HG02852 (cell line): Measurements from ENCODE around the gene COL6A3.
"Not testable (repeated sequence)": the region's sequence is repeated elsewhere in the genome, so short reads cannot be mapped to it uniquely, and the experiment has no call there.

Source experiments
- ATAC-seq: cut with Tn5 transposase; IDR thresholded peaks from one replicate; pipeline ENCODE4 v1.9.1; 2021; ENCODE audit warnings: mild to moderate bottlenecking, moderate library complexity; ENCODE audit not compliant: unreplicated experiment

The COL6A3 gene

DNA sequence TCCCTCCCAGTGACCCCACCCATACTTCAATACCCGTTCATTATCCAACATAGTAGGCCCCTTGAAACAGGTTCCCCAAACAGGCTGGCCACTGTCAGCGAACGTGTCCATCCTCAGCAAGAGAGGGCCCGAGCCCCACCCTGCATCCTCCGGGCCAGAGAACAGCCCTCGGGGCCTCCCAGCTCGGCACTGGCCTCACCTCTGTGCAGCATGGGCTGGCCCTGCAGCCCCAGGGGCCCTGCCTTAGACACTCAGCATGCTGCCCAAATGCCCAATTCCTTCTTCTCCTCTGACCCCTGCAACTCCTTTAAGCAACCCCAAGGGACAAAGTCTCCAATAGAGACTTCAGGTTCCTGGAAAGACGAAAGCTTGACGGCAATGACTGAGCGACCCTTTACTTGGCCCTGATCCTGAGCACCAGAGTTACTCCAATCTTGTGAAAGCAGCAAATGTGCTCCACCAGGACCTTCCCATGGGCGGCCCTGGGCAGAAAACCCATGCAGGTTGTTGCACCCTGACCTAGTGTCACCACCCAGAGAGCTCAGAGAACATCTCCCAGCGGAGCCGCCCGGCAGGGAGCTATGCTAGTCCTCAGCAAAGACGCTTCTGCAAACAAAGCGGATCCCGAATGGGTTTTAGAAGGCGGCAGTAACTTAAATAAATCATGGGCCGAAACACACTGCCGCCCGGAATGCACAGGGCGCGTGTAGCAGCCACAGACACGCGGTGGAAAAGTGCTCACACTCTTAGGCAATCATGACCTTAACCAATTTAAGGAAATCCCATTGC lies 782 bp downstream of the COL6A3 start:
- no peak for ATAC-seq

DNA sequence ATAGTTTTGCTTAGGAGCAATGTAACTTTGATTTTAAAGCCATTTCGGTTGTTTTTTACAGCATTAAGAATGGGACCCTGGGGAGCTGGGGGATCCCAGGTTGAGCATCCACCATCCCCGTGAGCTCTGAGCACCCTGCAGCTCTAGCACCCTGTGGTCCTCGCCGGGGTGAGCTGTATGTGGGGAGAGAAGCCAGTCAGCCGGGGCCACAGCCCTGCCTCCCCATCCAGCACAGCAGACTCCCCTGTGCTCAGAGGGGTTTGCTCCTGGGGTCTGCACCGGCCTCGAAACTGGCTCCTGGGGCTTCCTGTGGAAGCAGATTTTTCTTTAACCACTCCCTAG lies 1.3 kb downstream of the COL6A3 start:
- no peak for ATAC-seq

DNA sequence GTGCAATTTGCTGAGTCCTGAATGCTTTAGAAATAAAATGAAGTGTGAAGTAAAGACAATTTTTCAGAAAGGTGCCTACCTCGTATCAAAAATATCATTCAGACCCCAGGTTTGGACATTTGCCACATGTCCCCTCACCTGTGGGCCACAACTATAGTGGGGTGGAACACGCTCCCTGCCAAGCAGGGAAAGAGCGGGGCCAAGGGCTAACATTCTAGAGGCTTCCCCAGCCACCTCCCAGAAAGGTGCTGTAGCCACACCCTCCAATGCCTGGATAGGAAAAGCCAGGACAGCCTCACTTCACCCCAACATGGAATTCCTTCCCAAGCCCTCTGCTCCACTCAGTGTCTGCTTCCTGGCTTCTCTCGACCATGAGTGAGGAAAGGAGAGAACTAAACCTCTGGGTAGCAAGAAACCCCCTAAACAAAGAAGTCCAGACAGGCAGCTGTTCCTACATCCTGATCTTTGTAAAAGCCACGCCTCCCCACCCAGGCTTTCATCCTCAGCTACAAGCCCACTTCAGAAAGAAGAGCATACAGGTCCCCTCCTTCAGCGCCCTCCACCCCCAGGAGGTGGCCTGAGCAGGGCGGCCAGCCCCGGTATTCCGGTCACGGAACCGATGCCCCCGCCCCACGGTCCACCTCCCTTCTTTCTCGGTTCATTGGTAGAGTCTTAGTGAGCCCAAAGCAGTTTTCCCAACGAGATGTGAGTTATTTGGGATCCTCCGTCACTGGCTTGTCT lies 2.1 kb downstream of the COL6A3 start:
- no peak for ATAC-seq

DNA sequence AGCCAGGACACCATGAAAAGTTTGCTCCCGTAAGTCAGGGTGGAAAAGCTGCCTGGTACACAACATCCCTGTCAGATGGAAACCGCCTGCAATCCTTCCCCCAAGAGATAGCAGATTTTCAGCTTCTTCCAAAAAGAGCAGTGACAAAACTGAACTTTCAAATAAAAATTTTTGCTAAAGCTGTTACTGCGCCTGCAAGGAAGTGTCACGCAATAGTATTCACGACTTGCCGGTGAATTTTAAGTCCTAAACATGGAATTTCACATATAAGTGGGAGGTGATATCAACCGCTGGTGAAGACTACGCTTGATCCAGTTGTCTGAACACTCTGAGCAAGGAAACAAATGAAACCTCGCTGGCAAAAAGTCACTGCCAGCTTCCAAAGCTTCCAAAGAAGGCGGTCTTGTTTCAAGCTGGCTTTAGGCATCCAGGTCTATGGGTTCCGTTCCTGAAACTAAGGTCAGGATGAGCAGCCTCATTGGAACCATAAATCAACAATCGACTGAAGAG lies 2.8 kb downstream of the COL6A3 start:
- no peak for ATAC-seq

DNA sequence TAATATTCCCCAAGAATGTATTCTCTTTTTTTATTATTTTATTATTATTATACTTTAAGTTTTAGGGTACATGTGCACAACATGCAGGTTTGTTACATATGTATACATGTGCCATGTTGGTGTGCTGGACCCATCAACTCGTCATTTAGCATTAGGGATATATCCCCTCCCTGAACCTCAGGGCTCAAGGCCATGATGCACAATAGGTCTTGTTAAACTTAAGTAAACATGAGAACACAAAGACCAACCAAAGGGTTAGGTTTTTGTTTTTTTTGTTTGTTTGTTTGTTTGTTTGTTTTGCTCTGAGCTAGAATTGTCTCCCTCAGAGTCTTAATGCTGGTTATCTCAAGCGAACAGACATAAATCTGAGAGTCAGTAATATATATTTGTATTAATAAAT lies 4.7 kb downstream of the COL6A3 start:
- not testable (repeated sequence) for ATAC-seq

DNA sequence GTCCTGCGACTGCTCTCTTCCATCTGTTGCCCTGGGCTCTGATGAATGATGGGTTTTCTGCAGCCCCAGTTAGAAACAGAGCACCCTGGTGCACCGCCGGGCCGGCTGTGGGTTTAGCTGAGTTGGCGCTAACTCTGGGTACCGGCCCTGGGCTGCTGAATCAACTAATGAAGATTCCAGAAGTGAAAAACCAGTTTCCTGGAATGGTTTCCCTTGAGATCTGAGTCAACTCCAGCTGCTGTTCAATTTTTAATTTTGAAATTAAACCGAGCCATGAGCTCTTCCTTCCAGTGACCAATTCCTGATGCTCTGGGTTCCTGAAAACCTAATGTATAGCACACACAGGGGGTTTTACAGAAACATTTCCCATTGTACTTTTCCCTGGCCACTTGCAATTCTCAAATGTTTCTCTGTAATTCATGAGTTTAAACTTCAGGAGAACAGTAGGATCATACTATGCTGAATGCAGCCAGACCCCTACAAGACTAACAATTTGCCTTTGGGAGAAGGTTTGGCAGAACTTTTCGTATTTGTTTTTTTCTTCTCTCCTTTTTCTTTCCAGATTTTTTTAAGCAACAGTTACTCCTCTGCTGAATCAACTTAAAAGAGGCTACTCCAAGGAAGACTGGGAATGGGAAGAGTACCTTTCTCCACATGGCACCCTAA lies 5.5 kb downstream of the COL6A3 start:
- no peak for ATAC-seq

DNA sequence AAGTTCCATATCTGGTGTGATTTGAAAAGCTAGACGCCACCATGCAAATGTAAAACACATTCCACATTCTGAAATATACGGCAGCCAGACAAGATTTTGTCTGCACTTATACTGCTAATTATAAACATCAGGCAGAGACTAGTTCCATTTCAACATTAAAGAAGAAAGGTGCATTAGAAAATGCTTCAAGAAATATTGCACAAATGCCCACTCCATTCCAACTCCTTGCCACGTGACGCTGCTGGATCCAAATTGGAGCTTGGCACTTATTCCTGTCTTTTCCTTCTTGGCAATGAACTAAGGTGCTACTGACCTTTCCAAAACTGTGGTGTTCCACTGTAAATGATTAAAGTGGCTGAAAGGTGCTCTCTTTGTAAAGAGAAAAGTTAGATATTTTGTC lies 6.3 kb downstream of the COL6A3 start:
- ATAC-seq: no peak

DNA sequence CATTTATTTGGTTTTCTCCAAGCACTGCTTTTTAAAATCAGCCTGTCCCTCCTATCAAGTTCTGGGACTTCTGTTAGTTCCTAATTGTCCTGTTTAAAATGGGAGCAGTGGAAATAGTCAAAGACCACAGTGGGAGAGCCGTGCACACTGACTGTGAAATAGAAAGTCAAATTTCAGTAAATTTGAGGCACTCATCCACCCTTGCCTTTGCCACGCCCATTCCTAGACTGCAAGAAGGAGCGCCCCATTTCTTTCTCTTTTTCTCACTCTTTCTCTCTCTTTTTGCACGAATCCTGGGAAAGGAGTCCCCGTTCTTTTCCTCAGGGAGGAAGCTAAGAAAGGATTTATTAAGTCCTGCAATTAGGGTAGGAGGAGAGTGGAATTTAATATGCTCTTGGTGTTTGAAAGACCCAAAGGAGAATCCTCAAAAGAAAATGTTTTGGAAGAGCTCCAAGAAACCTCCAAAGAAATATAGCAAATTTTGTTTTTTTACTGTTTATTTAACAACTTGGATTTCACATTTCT lies 7.5 kb downstream of the COL6A3 start:
- no peak for ATAC-seq

DNA sequence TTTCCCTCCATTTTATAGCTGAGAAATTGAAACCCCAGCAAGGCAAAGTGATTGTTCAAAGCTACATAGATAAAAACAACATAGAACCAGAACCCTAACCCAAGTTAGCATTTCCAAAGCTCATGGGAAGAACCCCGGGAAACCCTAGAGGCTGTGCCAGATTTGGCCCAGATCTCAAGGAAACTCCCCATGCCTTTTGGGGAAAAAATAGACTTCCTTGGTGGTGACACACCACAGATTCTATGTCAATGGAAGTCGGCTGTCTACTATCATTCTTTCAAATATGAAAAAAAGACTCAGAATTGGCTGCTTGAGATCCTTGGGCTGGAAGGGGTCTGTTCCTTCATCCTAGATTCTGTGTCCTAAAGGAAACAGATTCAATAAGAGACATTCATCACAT lies 8.4 kb downstream of the COL6A3 start:
- no peak for ATAC-seq

DNA sequence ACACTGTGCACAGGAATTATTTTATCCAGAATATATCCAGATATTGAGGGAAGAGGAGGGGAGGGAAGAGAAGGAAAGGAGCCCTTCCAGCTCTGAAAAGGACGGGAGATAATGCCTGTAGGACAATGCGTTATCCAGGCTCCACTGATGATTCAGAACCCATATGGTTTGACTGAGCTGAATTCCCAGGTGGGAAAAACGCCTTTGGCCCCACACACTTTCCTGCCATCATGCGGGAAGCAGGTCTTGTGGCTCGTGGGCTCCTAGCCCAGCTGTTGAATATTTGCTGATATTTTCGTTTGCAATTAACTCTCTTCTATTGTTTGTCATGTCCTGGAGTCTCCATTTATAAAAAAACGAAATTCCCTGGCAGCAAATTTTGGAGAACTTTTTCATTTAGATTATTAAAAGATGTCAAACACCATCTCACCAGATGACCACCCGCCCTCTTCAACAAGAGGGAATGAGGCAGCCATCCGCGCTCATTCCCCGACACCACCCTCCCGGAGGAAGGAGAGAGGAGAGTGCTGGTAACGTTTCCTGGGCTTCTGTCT lies 8.9 kb downstream of the COL6A3 start:
- no peak for ATAC-seq

DNA sequence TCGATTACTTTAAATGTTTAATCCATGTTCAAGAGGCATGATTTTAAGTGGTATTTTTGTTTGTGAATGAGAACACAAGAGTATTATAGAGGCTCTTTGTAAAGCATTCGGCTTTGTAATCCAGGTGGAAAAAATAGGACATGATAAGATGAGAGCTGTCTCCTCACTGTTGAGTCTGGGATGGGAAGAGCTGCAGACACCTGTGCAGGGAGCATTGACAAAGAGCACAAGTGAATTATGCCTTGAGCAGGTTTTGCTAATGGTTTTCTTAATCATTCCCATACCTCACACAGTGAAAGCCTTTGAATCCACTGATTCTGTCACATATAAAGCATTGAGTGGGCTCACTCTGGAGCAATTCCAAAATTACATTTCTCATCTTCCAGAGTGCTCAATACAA lies 9.6 kb downstream of the COL6A3 start:
- no peak for ATAC-seq

DNA sequence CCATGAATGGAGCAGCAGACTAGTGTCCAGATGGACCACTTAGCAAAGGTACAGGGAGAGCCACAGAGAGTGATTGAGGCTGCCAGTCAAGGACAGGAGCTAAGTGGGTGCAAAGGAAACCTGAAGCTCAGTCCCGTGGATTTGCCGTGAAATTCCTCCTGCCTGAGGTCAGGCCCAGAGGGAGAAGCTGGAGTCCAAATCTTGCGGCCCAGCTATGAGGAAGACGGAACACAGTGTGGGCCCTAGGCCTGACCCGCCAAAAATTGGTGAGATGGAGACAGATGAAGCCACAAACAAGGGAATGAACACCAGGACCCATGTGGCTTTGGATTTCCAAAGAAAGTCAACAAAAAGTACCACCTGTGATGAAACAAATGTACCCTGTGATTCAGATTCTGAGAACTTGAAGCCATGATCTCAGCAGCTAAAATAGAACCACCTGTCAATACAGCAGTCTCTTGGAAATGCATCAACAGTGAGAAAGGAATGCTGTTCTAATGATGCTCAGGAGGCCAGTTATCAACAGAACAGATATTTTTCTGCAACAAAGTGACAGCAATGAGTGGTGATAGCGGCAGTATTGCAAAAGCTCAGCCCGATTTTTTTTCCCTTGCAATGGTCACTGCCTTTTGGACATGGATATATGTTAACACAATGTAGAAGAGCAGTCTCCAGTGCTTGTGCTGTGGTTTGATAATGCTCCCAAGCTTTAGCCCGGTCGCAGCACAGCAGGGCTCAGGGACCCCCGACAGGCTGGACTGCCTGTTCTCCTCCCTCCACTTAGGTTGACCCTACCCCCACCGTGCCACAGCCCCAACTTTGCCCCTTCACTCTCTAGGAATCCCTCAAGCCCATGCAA lies 10.7 kb downstream of the COL6A3 start:
- no peak for ATAC-seq

DNA sequence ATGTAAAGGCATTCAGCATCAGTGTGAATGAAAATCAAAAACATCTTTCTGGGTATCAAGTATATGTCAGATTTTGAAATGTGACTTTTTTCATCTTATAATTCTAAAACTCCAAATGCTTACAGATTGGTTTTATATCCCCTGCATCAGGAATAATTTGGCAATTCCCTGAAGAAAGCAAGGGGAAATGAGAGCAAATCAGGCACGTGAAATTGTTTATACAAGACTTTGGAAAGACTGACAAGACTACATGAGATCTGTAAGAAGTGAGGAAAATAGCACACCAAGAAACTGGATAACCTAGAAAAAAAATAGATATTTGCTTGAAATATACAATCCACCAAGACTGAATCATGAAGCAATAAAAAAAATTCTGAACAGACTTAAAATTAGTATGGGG lies 13.8 kb downstream of the COL6A3 start:
- no peak for ATAC-seq

DNA sequence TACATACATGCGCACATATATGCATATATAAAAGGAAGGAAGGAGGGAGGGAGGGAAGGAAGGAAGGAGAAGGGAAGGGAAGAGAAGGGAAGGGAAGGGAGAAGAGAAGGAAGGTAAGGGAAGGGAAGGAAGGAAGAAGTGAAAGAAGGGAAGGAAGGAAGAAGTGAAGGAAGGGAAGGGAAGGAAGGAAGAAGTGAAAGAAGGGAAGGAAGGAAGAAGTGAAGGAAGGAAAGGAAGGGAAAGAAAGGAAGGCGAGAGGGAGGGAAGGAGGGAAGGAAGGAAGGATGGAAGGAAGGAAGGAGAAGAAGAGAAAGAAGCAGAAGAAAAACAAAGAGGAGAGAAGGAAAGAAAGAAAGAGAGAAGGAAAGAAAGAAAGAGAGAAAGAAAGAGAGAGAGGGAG lies 16.9 kb downstream of the COL6A3 start:
- ATAC-seq: no peak

DNA sequence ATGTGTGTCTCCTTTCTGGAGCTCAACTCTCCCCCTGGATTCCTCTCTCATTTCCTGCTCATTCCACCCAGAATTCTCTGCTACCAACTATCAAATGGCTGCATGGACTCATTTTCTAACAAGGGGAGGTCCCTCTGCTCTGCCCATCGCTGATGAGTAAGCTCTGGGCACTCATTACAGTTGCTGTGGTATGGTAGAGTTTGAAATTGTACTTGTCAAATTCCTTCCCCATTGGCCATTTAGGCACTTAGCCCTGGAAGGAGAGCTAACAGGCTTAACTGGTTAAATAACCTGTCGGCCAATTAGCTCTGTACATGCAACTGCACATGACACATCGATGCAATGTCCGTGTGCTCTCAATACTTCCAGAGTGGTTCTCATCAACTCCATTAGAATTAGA lies 20.4 kb downstream of the COL6A3 start:
- ATAC-seq: no peak

DNA sequence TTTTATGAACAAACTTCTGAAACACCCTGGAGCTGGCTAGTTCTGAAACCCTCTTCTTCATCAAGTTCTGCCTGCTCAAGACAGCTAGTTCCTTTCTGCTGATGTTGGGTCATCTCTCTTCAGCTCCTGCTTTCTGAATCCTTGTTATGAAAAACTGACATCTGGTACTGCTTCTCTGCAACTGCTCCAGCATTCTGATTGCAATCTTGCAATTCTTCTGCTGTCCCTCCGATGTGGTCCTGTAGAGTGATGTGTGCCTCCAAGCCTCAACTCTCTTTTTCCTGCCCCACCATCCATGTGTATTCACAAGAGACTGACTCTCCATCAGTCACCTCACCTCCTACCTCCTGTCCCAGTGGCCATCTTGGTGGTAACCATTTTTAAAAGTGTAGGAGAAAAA lies 21.8 kb downstream of the COL6A3 start:
- ATAC-seq: no peak

DNA sequence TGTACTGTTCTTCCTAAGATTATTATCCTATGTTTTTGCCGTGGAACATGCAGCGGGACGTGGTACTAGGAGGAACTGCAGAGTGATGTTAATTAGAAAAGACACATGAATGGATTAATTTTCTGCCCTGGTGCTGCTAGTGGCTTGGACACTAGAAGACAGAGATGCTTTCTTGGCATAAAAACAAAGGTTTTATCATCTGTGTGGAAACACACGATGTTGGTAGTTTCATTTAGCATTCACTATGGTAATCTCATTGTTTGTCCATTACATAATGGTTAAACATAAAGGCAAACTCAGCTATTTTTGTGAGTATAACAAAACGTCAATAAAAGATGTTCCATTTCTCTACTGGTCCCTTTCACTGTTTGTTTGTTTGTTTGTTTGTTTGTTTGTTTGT lies 22.8 kb downstream of the COL6A3 start:
- no peak for ATAC-seq

DNA sequence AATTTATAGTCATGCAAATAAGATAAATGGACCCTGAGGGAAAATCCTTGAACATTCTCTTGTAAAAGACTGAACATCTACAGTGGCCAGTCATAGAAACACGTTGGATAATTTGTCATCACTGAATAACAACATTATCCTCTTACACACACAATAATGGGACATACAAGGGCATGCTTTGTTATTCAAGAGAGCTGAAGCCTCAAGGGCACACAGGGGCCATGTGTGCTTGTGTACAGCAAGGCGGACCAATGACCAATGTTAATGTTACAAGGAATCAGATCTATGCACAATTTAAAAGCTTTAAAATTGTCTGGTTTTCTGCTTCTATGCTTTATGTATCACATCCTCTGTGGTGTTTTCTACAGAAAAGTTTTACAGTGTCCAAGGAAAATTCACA lies 23.7 kb downstream of the COL6A3 start:
- ATAC-seq: no peak

DNA sequence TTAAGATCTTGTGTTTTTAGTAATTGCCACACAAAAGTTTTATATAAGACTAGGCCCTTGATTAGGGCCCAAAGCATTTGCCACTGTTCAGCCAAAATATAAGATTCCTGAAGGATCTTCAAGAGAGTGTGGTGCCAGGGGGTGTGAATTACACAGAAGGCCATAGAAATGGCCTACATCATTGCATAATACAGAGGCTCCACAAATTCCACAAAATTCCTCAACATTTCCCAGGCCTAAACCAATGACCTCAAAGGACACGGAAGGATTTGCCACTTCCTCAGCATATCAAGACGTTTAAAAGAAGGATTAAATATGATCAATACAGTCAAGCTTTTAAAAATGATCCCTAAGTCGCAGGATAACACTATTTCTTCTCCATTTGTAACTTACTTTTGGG lies 24.1 kb downstream of the COL6A3 start:
- no peak for ATAC-seq

DNA sequence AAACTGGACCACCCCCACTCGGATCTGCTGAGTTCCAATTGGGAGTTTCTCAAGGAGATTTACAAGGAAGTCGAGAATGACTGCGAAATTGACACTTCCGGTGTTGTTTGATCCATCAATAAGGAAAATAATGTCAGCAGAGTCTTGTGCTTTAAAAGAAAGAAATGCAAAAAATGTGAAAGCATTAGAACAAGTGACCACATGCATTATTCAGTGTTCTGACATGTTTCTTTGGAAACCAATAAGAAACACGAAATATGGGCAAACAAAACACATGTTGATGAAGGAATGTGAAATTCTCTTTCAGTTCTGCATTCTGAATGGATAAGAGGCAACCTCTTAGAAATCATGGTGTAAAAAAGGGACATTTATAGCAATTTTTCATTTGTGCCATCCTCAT lies 25.9 kb downstream of the COL6A3 start:
- ATAC-seq: no peak

DNA sequence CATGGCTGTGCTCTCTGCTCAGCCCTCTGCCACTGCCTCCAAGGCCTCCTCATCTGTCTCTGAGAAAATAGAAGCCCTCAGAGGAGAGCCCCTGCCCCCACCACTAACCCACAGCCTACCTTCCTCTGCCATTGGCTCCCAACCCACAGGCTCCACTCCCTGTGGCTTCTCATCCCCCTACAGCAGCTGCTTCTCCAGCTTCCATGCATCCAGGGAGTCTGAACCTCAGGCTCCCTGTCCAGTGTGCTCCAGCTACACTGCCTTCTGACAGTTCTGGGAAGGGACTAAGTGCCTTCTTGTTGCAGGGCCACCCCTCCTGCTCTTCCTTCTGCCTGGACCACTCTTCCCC lies 29.3 kb downstream of the COL6A3 start:
- no peak for ATAC-seq
